PFSK-1 (cell line): ENCODE data around the gene HS6ST3.

Experiments used
- TAF1 ChIP-seq: IDR thresholded peaks from 2 replicates; pipeline ENCODE4 v1.6.1; 2012; ENCODE audit warnings: low read length, control low read depth, borderline replicate concordance; ENCODE audit not compliant: insufficient read depth
- TF ChIP-seq, protein P1 (sequence below), 2 experiments: IDR thresholded peaks; 2 replicates each; pipeline versions ENCODE4 v1.6.1 to v1.8.0; 2011 to 2012; ENCODE audit warnings: low read depth in 2 of 2, low read length in 2 of 2, control low read depth in 1 of 2, inconsistent platforms in 1 of 2, mild to moderate bottlenecking in 1 of 2, moderate library complexity in 1 of 2; ENCODE audit not compliant: insufficient read depth in 1 of 2

DNA sequence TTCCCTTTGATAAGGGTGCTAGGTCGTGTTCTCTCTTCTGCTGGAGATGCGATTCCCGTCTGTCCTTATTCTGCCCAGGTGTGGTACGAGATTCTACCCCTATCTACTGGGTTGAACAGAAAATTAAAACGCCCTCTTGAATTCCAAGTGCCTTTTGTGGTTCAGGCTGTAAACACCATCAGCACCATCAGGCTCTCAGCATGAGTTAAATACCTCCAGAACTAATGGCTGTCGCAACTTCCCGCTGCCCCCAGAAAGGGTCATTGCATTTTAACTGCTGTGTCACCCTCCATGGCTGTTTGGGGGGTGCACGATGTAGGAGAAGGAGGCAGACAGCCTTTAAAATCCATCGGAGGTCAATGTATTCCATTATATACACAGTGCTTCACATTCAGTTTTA lies 727.0 kb downstream of the HS6ST3 start:
- no peak for TF ChIP-seq TAF1
- TF ChIP-seq, protein P1, sequence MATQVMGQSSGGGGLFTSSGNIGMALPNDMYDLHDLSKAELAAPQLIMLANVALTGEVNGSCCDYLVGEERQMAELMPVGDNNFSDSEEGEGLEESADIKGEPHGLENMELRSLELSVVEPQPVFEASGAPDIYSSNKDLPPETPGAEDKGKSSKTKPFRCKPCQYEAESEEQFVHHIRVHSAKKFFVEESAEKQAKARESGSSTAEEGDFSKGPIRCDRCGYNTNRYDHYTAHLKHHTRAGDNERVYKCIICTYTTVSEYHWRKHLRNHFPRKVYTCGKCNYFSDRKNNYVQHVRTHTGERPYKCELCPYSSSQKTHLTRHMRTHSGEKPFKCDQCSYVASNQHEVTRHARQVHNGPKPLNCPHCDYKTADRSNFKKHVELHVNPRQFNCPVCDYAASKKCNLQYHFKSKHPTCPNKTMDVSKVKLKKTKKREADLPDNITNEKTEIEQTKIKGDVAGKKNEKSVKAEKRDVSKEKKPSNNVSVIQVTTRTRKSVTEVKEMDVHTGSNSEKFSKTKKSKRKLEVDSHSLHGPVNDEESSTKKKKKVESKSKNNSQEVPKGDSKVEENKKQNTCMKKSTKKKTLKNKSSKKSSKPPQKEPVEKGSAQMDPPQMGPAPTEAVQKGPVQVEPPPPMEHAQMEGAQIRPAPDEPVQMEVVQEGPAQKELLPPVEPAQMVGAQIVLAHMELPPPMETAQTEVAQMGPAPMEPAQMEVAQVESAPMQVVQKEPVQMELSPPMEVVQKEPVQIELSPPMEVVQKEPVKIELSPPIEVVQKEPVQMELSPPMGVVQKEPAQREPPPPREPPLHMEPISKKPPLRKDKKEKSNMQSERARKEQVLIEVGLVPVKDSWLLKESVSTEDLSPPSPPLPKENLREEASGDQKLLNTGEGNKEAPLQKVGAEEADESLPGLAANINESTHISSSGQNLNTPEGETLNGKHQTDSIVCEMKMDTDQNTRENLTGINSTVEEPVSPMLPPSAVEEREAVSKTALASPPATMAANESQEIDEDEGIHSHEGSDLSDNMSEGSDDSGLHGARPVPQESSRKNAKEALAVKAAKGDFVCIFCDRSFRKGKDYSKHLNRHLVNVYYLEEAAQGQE (IDR thresholded peaks at IDR 0.05; ENCODE audit: insufficient read depth in 1 of 2, low read depth in 2 of 2, low read length in 2 of 2): no peak
